Hepatocyte (in vitro differentiated cells): ENCODE data around the gene MYL9. TPM values are rescaled to one million over a fixed set of nuclear protein-coding genes. Genes with fewer than 3 reads are reported as not detected.

Source experiments
- DNase-seq: peaks from one replicate; pipeline ENCODE4 v3.0.0-alpha.2; 2016; ENCODE audit warnings: low spot score
- H2AFZ ChIP-seq: fragments of 200-600 bp; sonication (generic); 2 replicates; pipeline ENCODE4 v1.6.0; 2016; ENCODE audit warnings: antibody characterized with exemption, mild to moderate bottlenecking
- H3K27ac ChIP-seq: fragments of 200-600 bp; sonication (generic); 2 replicates; pipeline ENCODE4 v1.5.1; 2016; ENCODE audit warnings: mild to moderate bottlenecking
- H3K27me3 ChIP-seq: fragments of 200-600 bp; sonication (generic); 2 replicates; pipeline ENCODE4 v1.6.1; 2016
- H3K36me3 ChIP-seq: fragments of 200-600 bp; sonication (generic); replicated peaks from 2 replicates; pipeline ENCODE4 v1.5.1; 2016; ENCODE audit warnings: low read depth; ENCODE audit not compliant: insufficient read depth
- H3K4me1 ChIP-seq: fragments of 200-600 bp; sonication (generic); 2 replicates; pipeline ENCODE4 v1.5.1; 2016; ENCODE audit warnings: mild to moderate bottlenecking, moderate library complexity; ENCODE audit not compliant: insufficient read depth
- H3K4me2 ChIP-seq: fragments of 200-600 bp; sonication (generic); 2 replicates; pipeline ENCODE4 v1.6.0; 2016
- H3K4me3 ChIP-seq: fragments of 200-600 bp; sonication (generic); 2 replicates; pipeline ENCODE4 v1.5.1; 2016; ENCODE audit warnings: mild to moderate bottlenecking
- H3K79me2 ChIP-seq: fragments of 200-600 bp; sonication (generic); 2 replicates; pipeline ENCODE4 v1.6.0; 2017; ENCODE audit warnings: mild to moderate bottlenecking
- H3K9me2 ChIP-seq: fragments of 200-600 bp; sonication (generic); replicated peaks from 2 replicates; pipeline ENCODE4 v1.6.0; 2017; ENCODE audit warnings: mild to moderate bottlenecking; ENCODE audit not compliant: insufficient read depth
- H3K9me3 ChIP-seq: fragments of 200-600 bp; sonication (generic); 2 replicates; pipeline ENCODE4 v1.5.1; 2016; ENCODE audit warnings: low read depth, mild to moderate bottlenecking
- H4K20me1 ChIP-seq: fragments of 200-600 bp; sonication (generic); 2 replicates; pipeline ENCODE4 v1.6.0; 2016; ENCODE audit warnings: mild to moderate bottlenecking; ENCODE audit not compliant: insufficient read depth, poor library complexity, severe bottlenecking
- CTCF ChIP-seq: fragments of 200-600 bp; sonication (generic); IDR thresholded peaks from 2 replicates; pipeline ENCODE4 v1.5.1; 2016; ENCODE audit warnings: antibody characterized with exemption, mild to moderate bottlenecking; ENCODE audit not compliant: poor library complexity
- EZH2 ChIP-seq: fragments of 200-600 bp; sonication (generic); IDR thresholded peaks from 2 replicates; pipeline ENCODE4 v1.6.1; 2016; ENCODE audit warnings: antibody characterized with exemption, mild to moderate bottlenecking, borderline replicate concordance
- EZH2phosphoT487 ChIP-seq: fragments of 200-600 bp; sonication (generic); IDR thresholded peaks from one replicate; pipeline ENCODE4 v1.6.1; 2018; ENCODE audit warnings: antibody characterized with exemption, mild to moderate bottlenecking, low read depth, moderate library complexity; ENCODE audit not compliant: unreplicated experiment, severe bottlenecking
- WGBS: methylation state at CpG from one replicate; pipeline ENCODE4 v1.1.6; 2016; ENCODE audit warnings: low lambda C conversion rate; ENCODE audit errors: missing lambda C conversion rate; 5-methylcytosine and 5-hydroxymethylcytosine counted together
- polyA plus RNA-seq: library from polyadenylated mRNA; unstranded; fragments of >200 nt; fragmentation: Nextera tagmentation; extraction: Ambion mirVana; gene quantifications from 2 replicates; pipeline ENCODE4 v1.2.1, GENCODE V29; 2016
- total RNA-seq: library from RNA; depleted of rRNA; stranded (reverse); fragments of >200 nt; gene quantifications from 2 replicates; pipeline ENCODE4 v1.2.3, GENCODE V29; 2014

The MYL9 gene
- total and polyA plus RNA-seq, 2 experiments from 2014 or later = 31.8 to 169 TPM

DNA sequence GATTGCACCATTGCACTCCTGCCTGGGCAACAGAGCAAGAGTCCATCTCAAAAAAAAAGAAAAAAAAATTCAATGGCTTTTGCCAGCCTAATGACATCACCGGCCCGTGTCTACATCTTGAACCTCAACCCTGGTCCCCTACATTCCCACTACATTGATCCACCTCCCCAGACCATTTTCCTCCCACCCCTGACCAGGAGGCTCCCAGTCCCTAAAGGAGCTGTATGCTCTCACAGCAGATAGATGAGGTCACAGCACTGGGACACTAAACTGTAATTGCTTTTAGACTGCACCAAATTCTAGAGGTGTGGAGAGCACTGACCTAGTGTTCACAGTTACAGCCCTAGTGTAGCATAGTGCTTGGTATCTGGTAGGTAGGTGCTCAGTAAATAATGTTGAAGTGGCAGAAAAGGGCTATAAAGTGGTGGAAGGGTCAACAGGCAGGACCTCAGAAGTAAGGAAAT is 42.7 kb downstream of the MYL9 start:
- no peak overlapping the region for H3K27ac ChIP-seq
- no peak for DNase-seq

DNA sequence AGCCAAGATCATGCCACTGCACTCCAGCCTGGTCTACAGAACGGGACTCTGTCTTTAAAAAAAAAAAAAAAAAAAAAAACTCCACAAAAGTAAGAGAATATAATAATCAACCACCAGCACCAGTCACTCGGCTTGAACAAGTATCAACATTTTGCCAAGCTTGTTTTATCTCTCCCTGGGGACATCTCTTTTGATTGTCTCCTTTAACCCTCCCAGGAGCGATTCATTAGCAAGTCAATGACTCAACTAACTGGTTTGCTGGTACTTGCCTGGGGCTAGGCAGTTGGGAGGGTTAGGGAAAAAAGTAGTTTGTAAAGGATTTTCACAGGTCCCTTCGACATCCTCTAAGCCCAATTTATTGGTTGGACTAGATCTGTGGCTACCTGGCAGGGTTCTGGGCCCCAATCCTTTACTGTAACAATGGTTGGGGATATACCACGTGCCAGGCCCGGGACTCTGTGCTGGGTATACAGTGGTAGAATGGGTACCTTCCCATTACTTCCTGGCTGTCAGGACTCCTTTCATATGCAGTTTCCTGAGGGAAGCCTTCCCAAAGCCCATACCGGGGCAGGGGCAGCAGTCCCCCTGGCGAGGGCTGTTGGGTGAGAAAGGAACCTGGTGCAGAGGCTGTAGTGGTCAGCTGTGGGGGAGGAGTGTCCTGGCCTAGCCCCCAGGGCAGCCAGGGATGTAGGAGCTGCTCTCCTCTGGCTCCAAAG is 44.2 kb downstream of the MYL9 start:
- no peak overlapping the region for H3K27ac ChIP-seq
- WGBS = 62% methylated on average over 8 of the region's 8 CpGs
- H3K36me3 ChIP-seq = no peaks in the 10 kb centered on the region
- H2AFZ ChIP-seq = no peak overlapping the region
- no peaks in the 10 kb centered on the region for H3K9me2 ChIP-seq
- no peak for DNase-seq
- H3K4me1 ChIP-seq = no peaks in the 10 kb centered on the region
- H3K9me3 ChIP-seq = no peaks in the 10 kb centered on the region
- H3K27me3 ChIP-seq = no peaks in the 10 kb centered on the region
- H3K79me2 ChIP-seq = peaks cover 21% of the 10 kb centered on the region
- no peak overlapping the region for H3K4me2 ChIP-seq
- H4K20me1 ChIP-seq = peaks cover 2% of the 10 kb centered on the region
- H3K4me3 ChIP-seq = no peak overlapping the region
- TF ChIP-seq EZH2phosphoT487 = no peak
- no peak for TF ChIP-seq EZH2
- TF ChIP-seq CTCF = no peak

More for the DNA sequence above, 42.7 kb downstream of the MYL9 start:
- Histone ChIP-seq H2AFZ (no peak overlapping the region), H3K79me2 (peaks cover 29% of the 10 kb centered on the region), H3K4me3 (no peak overlapping the region), H3K9me3 (no peaks in the 10 kb centered on the region), H4K20me1 (peaks cover 5% of the 10 kb centered on the region), H3K27me3 (no peaks in the 10 kb centered on the region), H3K4me2 (no peak overlapping the region), H3K36me3 (no peaks in the 10 kb centered on the region), H3K4me1 (no peaks in the 10 kb centered on the region), H3K9me2 (no peaks in the 10 kb centered on the region)
- WGBS = 90% methylated on average over 2 of the region's 2 CpGs
- TF ChIP-seq EZH2 = no peak
- TF ChIP-seq EZH2phosphoT487 = no peak
- no peak for TF ChIP-seq CTCF

- DNase-seq = no peak
- Histone ChIP-seq H3K4me3 (no peak overlapping the region), H3K4me2 (no peak overlapping the region), H2AFZ (no peak overlapping the region), H3K27ac (no peak overlapping the region), H3K27me3 (no peaks in the 10 kb centered on the region), H3K9me2 (no peaks in the 10 kb centered on the region), H4K20me1 (peaks cover 2% of the 10 kb centered on the region), H3K4me1 (no peaks in the 10 kb centered on the region), H3K9me3 (no peaks in the 10 kb centered on the region), H3K36me3 (no peaks in the 10 kb centered on the region), H3K79me2 (peaks cover 9% of the 10 kb centered on the region)
- 94% methylated on average over 3 of the region's 3 CpGs for WGBS
- no peak for TF ChIP-seq EZH2
- TF ChIP-seq CTCF = no peak
- TF ChIP-seq EZH2phosphoT487 = no peak
Observed at GRCh38 chr20:36587388-36588070, 46.2 kb downstream of the MYL9 start.
